Hippocampal formation (tissue), 2 donors: Measurements from ENCODE around the gene URB1.
A peak's percentile ranks its signal among the peaks of the same experiment; 100 is the strongest.

ENCODE experiments used
- DNase-seq, 2 donors: peaks; one replicate each; lab custom pipeline; 2025; lab: John Stamatoyannopoulos, UW

URB1 gene

DNA sequence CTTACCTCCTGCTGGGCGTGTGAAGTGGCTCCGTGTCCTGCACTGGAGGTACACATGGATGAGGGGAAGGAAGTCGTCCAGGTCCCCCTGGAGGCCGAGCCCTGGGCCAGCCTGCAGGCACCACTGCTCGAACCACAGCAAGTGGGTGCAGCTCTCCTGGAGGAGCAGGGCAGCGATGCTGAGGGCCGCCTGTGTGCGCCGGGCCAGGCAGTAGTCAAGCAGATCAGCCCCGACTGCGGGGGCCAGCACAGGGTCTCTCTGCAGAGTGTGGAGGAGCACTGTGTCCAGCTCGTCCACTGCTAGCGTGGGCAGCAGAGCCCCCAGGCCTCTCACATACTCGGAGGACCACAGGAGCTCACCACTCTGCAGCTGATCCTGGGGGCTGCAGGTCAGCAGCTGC is 45.9 kb downstream of the URB1 start:
- DNase-seq, result no peak

DNA sequence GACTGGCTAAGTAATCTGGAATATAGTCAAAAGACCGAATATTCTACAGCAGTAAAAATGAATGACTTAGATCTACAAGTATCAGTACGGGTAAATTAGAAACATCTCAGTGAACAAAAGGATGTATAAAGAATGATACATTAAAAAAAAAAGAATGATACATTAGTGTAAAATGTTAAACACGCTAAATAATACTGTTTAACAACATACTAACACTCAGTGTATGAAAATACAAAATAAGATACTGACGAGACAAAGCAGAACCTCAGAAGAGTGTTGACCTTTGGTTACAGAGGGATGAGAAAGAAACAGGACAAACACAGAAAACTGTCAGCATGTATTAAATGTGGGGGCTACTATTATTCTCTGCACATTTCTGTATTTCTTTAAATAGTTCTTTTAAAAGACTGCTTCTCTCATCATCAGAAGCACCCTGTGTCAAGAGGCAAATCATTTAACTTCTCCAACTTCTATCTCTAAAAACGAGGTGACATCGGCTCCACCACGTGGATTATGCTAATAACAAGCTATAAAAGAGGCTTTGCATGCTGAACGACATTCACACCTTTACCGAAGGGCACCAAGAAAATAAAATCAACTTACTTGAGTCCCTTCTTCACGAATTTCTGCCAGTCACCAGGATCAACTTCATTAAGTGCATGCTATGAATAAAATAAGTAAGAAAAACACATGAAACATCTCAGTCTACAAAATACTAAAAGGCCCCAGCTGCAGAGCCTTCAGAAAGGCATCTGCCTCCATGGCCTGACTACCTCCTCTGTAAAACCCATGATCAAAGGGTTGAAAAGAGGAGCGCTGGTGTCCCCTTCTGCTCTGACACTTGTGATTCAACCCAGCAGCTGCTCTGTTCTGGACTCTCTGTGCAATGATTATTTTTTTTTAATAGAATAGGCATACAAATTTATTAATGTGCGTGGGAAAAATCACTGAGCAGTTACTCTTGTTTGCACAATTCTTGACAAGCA is 51.7 kb downstream of the URB1 start:
- DNase-seq, result no peak

DNA sequence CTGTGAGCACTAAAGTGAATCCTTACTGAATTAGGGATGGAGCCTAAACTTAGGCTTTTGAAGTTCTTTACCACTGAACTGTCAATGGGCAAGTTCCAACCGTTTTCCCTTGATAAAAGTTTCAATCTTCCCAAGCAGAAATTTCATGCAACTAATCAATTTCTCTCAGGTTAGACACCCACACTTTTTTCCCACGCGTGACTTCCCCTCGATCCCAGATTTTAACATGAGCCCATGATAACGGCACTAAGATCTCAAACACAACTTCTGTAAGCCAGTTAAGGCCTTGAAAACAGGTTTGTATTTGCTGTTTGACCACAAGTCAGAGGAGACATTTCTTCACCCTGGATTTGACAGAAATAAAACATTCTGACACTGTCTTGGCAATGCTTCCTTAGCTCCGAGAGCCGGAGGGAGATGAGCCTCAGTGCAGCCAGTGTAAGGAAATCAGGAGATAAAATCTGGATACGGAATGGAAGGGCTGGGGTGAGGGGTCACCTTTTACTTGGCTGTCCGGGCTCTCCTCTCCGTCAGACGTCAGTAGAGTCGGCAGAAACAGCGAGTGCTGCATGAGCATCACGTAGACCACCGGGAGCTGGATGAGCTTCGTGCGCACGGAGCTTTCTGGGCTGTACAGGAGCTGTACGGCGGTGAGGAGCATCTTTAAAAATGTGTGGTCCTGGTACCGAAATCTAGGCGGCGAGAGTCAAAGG is 54.4 kb downstream of the URB1 start:
- no peak for DNase-seq

DNA sequence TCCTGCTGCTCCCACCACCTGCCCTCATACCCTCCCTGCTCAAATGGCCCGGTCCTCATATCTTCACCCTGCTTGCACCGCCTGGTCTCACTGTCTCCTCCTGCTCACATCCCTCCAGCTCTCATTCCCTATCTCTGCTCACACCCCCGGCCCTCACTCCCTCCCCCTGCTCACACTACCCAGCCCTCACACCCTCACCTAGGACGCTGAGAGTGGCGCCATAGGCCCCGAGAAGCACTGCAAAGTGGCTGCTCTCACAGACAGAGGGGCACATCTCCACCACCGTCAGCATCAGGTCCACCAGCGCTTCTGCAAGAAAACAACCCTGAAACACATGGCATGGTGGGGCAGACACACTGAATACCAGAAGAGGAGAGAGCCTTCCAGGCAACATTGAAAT is 55.6 kb downstream of the URB1 start:
- DNase-seq, result no peak

DNA sequence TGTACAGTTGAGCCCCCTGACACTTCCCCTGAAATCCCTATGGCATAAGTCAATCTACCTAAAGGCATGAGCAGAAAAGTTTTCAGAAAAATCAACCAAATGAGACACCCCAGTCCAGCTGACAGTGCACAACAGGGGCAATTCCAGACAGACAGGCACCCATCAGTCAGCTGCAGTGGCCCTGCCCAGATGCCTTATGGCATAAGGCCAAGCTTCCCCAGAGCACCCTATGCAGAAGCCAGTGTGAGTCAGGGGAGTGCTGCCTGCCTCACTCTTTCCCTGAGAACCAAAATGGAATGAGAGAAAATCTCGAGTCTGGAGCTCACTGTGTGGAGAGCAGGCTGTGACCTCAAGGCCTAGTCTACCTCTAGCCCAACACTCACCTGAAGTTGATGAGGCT is 56.1 kb downstream of the URB1 start:
- DNase-seq, result peak; percentile 37 to 38

DNA sequence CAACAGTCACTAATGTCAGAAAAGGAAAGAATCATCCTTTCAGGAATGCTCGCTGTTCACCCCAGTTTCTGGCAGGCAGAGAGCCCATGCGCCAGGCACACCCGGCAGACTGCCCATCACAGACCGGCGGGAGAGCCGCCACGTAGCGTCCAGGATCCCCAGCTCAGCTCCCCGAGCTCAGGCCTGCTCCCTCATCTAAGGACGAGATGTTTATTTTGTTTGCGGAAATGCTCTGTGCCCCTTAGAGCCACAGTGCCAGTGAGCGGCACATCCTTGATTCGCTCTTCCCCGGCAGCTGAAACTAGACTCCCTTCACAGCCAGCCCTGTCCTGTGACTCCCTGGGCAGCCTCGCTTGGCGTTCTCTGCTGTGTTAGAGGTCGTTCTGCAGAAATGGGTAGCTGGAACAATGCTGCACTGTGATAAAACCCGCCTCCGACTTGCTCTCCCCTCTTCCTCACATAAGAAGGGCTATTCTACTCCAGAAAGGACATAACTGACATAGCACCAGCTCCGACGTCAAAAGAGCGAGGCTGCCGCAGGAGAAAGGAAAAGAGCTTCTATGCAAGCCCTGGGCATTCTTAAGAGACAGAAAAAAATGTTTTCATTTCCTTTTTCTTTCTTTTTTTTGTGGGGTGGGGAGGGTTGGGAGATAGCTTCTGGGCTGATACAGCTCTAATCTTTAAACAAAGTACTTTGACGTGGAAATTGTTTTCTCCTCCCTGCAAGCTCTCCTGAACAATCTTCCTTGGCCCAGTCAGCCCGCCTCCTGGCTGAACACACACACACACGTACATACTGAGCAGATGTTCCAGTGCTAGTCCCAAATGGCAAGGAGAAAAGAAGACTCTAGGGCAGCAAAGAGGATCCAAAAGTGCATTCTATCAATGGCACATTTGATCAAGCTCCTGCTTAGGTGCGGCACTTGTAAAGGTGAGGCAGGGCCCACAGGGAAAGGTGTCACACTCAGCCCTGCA is 56.9 kb downstream of the URB1 start:
- DNase-seq, result peak; percentile 87 to 95

DNA sequence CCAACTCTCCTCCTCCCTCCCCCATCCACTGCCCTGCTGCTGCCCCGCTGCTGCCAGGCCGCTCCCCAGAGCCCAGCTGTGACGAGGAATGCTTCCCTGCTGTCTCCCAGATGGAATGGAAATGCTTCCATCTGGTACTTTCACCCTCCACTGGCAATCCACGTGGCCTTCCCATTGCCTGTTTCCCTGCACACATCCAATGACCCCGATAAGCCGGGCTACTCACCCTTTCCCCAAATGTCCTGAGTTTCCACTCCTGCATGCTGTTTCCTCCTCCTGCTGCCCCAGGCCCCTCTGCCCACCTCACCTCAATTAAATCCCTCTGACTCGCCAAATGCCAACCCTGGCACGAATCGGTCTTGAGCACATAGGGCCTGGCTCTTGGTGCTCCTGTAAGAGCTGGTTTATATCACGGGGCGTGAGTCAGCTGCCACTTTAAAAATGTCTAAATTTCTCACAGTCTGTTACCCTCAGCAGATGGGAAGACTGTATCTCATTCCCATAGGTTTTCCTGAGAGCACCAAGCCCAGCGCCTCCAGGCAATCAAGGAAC is 57.8 kb downstream of the URB1 start:
- peak; percentile 71 to 76 for DNase-seq

DNA sequence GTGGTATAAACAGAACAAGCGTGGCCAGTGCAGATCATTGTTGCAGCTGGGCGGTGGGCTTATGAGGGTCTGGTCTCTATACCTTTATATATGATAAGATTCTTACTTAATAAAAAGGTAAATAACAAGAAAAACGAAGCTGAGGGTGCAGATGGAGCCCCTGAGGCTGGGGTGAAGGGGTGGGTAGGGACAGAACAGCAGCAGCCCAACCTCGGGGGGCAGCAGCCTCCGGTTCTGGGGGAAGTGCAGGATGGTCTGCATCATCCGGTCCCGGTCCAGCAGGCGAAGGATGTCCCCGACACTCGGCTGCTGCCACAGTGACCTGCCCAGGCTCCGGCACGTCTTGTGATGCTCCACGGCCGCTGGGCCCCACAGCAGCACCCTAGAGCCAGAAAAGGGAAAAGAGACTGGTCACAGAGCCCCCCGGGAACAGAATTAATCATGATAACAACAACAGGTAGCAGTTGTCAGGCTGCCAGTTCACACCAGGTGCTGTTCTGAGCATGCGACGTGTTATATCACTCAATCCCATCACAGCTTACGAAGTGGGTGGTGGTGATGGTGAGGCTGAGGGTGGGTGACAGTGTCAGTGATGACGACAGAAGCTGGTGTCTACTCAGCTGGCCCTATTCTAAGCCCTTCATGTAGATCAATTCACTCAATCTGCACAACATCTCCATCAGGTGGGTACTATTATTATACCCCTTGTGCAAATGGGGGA is 58.7 kb downstream of the URB1 start:
- DNase-seq, result no peak

DNA sequence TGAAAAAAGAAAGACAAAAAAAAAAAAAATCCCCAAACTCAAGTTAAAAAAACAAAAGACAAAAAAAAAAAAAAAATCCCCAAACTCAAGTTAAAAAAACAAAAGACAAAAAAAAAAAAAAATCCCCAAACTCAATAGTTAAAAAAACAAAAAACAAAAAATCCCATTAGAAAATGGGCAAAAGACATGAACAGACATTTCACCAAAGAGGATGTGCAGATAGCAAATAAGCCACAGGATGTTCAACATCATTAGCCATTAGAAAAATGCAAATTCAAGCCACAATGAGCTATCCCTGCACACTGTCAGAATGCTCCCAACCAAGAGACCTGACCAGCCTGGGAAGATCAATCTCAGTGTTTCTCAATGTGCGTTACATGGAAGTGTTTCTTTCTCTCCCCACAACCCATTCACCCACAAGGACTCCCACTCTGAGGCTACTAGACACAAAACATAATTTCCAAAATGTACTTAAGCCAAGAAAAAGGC is 60.3 kb downstream of the URB1 start:
- no peak for DNase-seq

DNA sequence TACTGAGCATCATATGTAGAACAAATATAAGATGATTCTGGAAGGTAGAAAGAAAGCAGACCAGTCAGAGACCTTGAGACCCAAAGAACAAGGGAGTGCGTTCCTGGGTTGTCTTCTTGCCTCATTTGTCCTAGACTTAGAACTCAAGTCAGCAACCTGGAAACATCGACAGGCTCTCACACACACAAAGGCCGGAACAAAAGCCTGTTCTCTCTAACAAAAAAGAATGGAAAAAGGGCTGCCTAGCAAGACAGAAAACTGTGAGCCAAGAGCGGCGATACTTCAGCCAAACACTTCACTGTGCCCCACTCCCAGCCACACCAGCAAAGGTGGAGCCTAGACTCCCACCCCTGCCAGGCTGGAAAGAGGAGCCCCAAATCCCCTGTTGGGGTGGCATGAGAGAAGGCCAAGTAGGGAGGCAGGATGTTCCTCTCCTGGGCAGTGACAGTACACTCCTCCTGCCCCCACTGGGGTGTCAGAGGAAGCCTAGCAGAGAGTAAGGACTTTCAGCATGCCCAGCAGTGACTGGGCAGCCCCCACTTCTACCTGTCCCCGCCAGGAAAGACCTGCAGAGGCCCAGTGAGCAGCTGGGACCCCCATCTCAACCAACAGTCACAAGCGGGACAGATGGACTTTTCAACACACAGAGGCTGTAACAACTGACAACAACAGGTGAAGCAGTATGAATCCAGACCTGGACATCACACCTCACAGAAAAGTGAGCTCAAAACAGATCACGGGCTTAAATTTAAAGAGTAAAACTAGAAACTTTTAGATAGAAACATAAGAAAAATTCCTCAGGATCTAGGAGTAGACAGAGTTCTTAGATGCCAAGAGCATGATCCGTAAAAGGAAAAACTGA is 61.1 kb downstream of the URB1 start:
- DNase-seq, result peak; percentile 22 to 44

DNA sequence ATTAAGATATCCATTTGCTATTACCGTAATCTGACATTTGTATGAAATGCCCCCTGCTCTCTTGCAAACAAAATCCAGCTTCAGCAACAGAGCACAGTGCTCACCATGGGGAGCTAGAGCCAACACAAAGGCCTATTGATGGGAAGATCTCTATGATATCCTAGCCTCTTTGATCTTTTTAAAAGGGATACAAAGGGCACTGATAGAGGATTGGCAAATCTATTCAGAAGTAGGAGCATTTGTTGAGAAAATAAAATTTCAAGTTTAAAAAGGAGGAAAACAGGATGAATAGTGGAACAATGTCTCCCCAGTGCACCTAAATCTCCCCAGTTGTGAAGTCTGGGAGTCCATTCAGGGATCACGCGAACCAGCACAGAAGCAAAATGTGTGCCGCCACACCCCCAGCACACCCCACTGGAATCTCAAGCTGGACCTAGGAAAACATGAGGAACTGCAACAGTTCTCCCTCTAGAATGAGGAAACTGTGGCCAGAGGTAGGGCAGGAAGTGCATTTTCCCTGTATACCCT is 62.0 kb downstream of the URB1 start:
- DNase-seq, result peak; percentile 29 to 44

DNA sequence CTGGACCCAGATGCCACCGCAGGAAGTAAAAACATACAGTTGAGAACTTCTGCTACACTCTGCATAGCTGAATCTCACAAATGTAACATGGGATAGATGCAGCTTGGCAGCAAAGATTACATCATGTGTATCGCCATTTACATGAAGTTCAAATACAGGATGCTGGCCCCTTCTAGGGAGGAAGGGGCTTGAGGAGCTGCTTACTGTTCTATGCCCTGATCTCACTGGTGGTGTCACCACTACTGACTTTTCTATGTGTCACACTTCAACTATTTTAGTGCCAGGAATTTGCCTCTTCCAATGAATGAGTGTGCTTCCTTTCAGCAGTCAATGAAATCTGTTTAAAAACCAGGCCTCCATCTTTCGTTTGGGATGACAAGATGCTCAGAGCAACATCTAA is 63.0 kb downstream of the URB1 start:
- DNase-seq, result no peak

DNA sequence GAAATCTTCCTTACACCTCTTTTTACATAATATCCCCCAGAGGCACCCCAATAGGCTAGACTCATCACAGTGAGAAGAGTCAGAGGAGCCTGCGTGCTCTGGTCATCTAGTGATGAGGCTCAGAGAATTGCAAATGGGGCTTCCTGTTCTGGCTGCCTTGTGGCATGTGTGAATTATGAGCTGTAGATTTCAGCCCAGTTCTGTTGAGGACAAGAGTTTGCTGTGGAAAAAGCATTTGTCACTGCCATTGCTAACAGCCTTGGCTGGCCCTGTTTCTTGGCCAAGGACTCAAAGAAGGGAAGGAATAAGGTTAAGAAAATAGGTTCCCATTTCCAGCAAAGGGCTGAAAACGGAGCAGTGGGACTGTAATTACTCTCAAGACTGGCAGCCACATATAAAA is 63.5 kb downstream of the URB1 start:
- no peak for DNase-seq

DNA sequence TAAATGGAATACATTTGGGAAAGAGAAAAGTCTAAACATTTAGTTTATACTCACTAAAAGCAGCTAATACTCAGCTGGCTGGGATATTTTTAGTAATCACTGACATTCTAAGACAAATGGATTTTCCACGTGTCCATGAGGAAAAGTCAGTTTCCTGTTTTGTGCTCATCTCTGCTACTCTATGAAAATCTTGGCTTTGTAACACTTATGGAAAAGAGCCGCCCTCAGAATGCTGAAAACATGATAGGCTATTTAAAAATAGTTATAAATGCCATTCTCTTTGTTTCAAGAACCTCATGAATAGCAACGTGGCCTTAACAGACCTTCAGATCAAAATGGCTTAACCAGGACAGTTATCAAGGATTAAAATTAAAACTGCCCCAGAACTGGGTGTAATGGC is 64.2 kb downstream of the URB1 start:
- DNase-seq, result no peak

DNA sequence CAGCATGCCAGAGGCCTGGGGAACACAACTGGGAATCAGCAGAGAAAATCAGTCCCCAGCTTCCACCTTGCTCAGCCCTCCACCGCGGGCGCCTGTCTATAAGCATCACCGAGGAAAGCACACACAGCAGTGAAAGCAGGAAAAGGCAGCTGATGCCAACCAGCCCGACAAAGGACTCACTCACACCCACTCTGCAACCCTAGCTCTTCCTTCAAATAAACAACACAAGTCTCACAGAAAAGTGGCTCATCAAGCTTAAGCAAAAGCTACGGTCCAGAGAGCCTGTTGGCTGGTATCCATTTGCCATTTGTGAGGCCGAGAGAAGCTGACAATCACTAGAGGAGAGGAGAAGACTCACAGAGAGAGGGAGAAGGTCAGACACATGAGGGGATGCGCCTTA is 67.1 kb downstream of the URB1 start:
- peak; percentile 34 to 55 for DNase-seq

DNA sequence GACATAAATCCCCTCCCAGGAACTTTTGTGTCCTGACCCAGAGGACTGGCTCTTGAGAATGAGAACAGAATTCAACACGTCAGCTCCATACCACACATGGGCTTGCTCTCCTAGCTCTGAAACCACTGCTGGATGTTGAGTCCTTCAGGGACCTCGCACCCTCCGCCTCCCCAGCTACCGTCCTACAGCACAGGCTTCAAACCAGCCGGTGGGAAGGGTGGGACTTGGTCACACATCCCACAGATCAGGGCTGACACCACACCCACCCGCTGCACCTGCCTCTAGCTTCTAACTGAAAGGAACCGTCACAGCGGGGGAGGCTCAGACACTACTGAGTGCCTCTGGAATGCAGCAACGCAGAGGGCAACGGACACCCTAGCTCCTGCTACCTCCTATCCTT is 70.1 kb downstream of the URB1 start:
- DNase-seq, result no peak

DNA sequence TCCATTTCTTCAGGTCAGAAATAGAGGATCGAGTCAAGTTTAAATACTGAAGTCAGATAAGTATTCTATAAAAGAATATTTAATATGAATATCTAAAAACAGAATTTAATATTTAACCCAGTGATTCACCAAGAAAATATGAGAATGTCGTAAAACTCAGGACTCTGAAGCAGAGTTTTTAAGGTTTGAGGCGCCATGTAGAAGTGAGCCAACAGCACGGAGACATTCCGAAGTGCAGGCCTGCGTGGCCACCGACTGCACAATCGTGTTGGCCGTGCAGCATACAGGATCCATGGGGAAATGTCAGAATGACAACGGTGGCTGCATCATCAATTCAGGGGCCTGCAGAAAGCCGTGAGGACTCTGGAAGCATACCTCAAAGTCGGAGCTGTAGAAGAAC is 70.7 kb downstream of the URB1 start:
- DNase-seq, result no peak

DNA sequence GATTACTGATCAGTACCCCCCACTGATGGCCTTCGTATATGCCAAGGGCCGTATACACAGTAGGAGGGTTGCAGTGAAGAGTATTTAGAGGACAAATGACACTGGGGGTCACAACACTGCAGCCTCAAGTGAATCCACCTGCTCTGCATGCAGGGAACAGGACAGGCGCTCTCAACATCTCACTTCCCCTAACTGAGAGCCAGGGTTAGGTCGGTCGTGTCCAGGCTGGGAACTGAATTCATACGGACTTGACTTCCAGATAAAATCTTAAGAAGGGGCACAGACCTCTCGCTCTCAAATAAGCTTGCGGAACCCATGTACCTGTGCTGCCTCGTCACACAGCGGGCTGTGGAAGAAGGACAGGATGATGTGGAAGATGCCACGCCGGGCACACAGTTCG is 71.3 kb downstream of the URB1 start:
- DNase-seq, result no peak

DNA sequence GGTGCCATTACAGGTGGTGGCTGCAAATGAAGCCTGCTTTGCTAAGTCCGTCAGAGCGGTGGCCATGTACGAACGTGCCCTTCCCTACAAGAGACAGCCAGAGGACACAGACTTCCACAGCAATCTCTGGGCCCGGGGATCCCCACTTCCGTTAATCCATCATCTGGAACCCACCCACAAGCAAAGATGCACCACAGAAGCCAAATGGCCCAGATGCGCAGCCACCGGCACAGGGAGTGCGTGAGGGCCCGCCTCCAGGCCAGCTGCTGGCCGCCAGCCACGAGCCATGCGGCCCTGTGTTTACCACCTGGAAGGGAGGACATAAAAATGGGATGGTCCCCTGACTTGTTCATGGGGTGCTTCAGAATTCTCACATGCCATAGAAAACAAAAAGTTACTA is 72.1 kb downstream of the URB1 start:
- no peak for DNase-seq

DNA sequence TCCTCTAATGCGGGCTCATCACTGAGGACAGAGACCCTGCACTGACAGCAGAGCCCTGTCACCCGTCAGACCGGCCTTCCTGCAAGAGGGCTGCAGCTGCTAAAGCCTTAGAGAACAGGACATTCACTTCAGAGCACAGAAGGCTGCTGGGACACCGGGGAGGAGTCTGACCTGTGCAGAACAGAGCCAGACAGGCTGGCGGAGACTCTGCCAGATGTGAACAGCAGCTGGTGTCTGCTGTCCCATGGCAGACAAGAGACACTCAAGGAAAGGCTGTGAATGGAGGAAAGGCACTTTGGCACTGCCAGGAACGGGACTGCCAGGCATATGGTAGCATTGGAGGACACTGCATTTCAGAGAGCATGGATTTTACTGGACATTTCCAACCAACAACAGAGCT is 72.8 kb downstream of the URB1 start:
- peak in 1 of 2 donors; percentile 6 for DNase-seq
